ENCODE data around the gene GOSR2. TPM values are rescaled to one million over a fixed set of nuclear protein-coding genes. Genes with fewer than 3 reads are reported as not detected.

Gene GOSR2
- total and polyA plus RNA-seq, 2 donors (not counting 3 experiments of a cell fraction or from before 2014, with no cell fraction given), result 48.6 to 54.7 TPM

DNA sequence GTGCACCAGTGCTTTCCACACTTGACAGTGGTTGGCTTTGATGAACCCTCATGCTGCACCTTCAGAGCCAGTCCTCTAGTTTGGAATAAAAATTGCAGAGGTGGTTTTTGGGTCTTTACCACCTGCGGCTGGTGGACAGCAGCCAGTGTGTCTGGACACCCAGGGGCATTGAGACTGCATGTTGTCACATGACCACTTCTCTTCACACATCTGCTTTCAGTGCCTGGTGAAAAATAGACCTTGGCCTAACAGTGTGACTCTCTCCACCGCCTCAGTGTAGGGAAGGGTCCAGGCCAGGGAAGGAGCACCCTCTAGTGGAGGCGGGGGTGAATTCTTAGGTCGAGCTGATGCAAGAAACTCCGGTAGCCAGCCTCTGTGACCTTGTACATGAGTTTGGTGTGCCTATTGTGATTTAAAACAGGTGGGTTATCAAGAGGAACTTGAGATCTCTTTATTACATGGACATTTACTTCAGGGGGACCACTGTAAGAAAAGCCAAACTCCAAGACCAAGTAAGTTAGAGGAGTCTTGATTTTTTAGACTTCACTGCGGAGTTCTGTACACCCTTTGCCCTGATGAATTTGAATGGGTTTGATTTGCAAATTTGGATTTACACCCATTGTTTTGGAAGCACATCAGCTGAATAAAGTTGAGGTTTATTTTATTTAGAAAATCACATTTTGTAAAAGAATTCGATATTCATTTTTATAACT, 17.9 kb downstream of the GOSR2 start:
- Histone ChIP-seq H3K4me1 (ENCODE audit: control insufficient read depth, extremely low read depth, insufficient read depth, low read length) (peaks cover 11% of the 10 kb centered on the region), H3K36me3 (ENCODE audit: control insufficient read depth in 2 of 2, extremely low read depth in 1 of 2, insufficient read depth in 2 of 2, low read length in 2 of 2) (peaks cover 8 to 22% of the 10 kb centered on the region in 2 experiments), H3K79me2 (ENCODE audit: control insufficient read depth, insufficient read depth, low read length) (no peaks in the 10 kb centered on the region), H3K9me3 (replicated peaks; ENCODE audit: control insufficient read depth, insufficient read depth, low read length) (no peaks in the 10 kb centered on the region), H3K9ac (replicated peaks; ENCODE audit: extremely low read depth, insufficient read depth, low read length) (no peak overlapping the region), H4K20me1 (replicated peaks; ENCODE audit: control insufficient read depth, extremely low read depth, insufficient read depth, low read length) (peaks cover 2% of the 10 kb centered on the region), H3K4me2 (ENCODE audit: insufficient read depth, low read length) (no peak overlapping the region), H2AFZ (ENCODE audit: low read depth, low read length) (no peak overlapping the region), H3K27ac (ENCODE audit: insufficient read depth, low read depth, low read length) (no peak overlapping the region), H3K9me1 (replicated peaks; ENCODE audit: control insufficient read depth, extremely low read depth, insufficient read depth, low read length) (no peaks in the 10 kb centered on the region), H3K27me3 (ENCODE audit: control insufficient read depth in 2 of 2, insufficient read depth in 2 of 2, low read length in 2 of 2) (no peaks in the 10 kb centered on the region), H3K4me3 (replicated peaks in 1 of 3; ENCODE audit: insufficient read depth in 1 of 3, low read depth in 1 of 3, low read length in 3 of 3) (no peak overlapping the region)
- DNase-seq (ENCODE audit: low read depth, low spot score) (peak; percentile 78), FAIRE-seq (peak; percentile 76)
- dilution Hi-C loops (cut with MboI; ENCODE audit: extremely low pct_ligation_motif_present, low sequenced_read_pairs) (no loop called here), intact Hi-C loops (cut with micrococcal nuclease) (loop anchor here (1.0 to 5.0 kb wide), 2 partner anchors 99 to 376 kb away; no protein-coding TSS in a partner anchor)
- ChIA-PET CTCF (interaction anchor here (0.5 to 4.2 kb wide), 26 partner anchors 9 to 1990 kb away, joined by 3 to 80 read pairs (median 4); no protein-coding TSS in a partner anchor), POLR2A (no interaction called here)
- TF ChIP-seq POLR2A (IDR thresholded peaks at IDR 0.05; ENCODE audit: low read depth, low read length) (peak; percentile 40), MAX (IDR thresholded peaks at IDR 0.05; ENCODE audit: insufficient read depth, insufficient read length) (no peak), CTCF (IDR thresholded peaks at IDR 0.05; ENCODE audit: extremely low read depth in 1 of 2, insufficient read depth in 1 of 2, low read depth in 1 of 2, low read length in 2 of 2) (peak; percentile 90 to 95)
- no TSS peak for BruUV-seq (replicated peaks)
